NB4 (cell line): ENCODE data around the gene ARHGAP1.

Source experiments
- DNase-seq: peaks from one replicate; pipeline ENCODE4 v3.0.0; 2010; ENCODE audit warnings: low read depth
- H3K4me3 ChIP-seq: one replicate; pipeline ENCODE4 v1.5.1; 2011; ENCODE audit warnings: mild to moderate bottlenecking, low read depth, low read length, moderate library complexity
- MYC ChIP-seq: IDR thresholded peaks from 2 replicates; pipeline ENCODE4 v1.6.1; 2011; ENCODE audit warnings: low read depth, low read length
- POLR2A ChIP-seq: IDR thresholded peaks from 2 replicates; pipeline ENCODE4 v1.6.1; 2011; ENCODE audit warnings: mild to moderate bottlenecking; ENCODE audit not compliant: insufficient read length; ENCODE audit errors: extremely low read depth
- TF ChIP-seq, protein P1 (sequence below): IDR thresholded peaks from one replicate; pipeline ENCODE4 v1.5.1; 2012; ENCODE audit warnings: low read depth, low read length
- TF ChIP-seq, protein P2 (sequence below): IDR thresholded peaks from 2 replicates; pipeline ENCODE4 v1.6.1; 2011; ENCODE audit warnings: low read depth, low read length

ARHGAP1 gene

DNA sequence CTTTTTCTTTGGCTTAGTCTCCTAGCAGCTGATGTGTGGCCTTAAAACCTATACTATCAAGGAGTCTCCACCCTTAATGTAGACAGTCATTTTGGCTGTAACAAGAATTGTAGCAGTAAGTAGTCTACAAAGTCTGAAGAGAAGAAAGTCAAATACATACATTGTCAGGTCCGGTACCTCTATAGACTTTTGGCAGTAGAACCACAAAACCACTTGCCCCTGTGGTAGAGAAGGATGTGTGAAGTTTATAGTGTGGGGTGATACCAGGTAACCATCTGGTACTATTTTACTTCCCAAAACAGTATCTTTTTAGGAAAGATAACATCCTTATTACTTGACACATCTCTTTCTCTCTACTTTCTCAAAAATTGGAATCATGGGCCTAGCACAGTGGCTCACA, 67.9 kb downstream of the ARHGAP1 start:
- H3K4me3 ChIP-seq: no peak overlapping the region
- TF ChIP-seq, protein P1, sequence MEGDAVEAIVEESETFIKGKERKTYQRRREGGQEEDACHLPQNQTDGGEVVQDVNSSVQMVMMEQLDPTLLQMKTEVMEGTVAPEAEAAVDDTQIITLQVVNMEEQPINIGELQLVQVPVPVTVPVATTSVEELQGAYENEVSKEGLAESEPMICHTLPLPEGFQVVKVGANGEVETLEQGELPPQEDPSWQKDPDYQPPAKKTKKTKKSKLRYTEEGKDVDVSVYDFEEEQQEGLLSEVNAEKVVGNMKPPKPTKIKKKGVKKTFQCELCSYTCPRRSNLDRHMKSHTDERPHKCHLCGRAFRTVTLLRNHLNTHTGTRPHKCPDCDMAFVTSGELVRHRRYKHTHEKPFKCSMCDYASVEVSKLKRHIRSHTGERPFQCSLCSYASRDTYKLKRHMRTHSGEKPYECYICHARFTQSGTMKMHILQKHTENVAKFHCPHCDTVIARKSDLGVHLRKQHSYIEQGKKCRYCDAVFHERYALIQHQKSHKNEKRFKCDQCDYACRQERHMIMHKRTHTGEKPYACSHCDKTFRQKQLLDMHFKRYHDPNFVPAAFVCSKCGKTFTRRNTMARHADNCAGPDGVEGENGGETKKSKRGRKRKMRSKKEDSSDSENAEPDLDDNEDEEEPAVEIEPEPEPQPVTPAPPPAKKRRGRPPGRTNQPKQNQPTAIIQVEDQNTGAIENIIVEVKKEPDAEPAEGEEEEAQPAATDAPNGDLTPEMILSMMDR: no peak
- no peak for TF ChIP-seq MYC
- no peak for TF ChIP-seq POLR2A
- TF ChIP-seq, protein P2, sequence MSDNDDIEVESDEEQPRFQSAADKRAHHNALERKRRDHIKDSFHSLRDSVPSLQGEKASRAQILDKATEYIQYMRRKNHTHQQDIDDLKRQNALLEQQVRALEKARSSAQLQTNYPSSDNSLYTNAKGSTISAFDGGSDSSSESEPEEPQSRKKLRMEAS: no peak
- DNase-seq: no peak

DNA sequence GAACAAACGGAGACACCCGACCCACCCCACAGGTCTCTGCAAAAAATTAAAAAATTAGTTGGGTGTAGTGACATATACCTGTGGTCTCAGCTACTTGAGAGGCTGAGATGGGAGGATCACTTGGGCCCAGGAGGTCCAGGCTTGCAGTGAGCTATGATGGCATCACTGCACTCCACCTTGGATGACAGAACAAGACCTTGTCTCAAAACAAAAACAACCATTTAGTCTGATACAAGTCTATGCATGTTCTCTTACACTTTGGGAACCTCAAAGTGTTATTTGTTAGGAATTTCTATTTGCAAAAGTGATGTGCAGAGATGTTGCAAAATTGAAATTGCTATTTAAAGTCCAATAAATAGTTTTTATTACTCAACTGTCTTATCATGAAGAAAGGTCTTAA, 68.7 kb downstream of the ARHGAP1 start:
- no peak overlapping the region for H3K4me3 ChIP-seq
- TF ChIP-seq, protein P1: no peak
- TF ChIP-seq MYC (no peak), POLR2A (no peak)
- TF ChIP-seq, protein P2: no peak
- DNase-seq: no peak

DNA sequence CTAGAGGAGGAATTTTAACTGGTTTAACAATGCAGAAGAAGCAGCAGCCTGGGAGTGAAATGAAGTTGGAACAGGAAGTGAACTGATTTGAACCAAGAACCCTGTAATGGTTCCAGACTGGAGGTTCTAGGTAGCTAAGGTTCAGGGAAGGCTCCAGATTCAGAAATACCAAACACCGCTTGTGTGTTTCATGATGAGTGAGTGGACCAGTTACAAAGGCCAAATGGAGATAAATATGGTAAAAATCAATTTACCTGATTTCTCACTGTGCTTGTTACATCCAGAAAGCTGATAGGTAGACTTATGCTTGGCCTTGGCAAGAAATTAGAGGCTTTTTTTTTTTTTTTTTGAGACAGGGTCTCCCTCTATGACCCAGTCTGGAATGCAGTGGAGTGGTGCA, 70.2 kb downstream of the ARHGAP1 start:
- no peak overlapping the region for H3K4me3 ChIP-seq
- no peak for DNase-seq
- no peak for TF ChIP-seq MYC
- no peak for TF ChIP-seq POLR2A
- TF ChIP-seq, protein P1: no peak
- TF ChIP-seq, protein P2: no peak

DNA sequence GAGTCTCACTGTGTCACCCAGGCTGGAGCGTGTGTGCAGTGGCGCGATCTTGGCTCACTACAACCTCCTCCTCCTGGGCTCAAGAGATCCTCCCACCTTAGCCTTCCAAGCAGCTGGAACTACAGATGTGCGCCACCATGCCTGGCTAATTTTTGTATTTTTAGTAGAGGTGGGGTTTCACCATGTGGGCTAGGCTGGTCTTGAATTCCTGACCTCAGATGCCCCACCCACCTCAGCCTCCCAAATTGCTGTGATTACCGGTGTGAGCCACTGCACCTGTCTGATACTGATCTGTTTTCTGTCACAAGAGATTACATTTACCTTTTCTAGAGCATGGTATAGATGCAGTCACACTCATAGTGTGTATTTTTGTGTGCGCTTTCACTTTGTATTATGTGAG, 71.5 kb downstream of the ARHGAP1 start:
- no peak for DNase-seq
- TF ChIP-seq, protein P1: no peak
- TF ChIP-seq MYC (no peak), POLR2A (no peak)
- TF ChIP-seq, protein P2: no peak
- no peak overlapping the region for H3K4me3 ChIP-seq
